K562 (cell line): ENCODE data around the gene SHB. TPM values are rescaled to one million over a fixed set of nuclear protein-coding genes. Genes with fewer than 3 reads are reported as not detected.
A peak's percentile ranks its signal among the peaks of the same experiment; 100 is the strongest.

Experiments used
- ATAC-seq: fragments of 200-7000 bp; cut with Tn5 transposase; 3 replicates; pipeline ENCODE4 v1.9.1; 2020; ENCODE audit warnings: moderate library complexity
- BruUV-seq: library from RNA; stranded (reverse); fragments of 400-500 nt; replicated peaks from 2 replicates; lab custom pipeline; 2021; lab: Mats Ljungman, UMichigan
- CTCF ChIA-PET: fragments of 300-600 bp; formaldehyde crosslinking; extraction: SDS; loops from one replicate; lab custom pipeline; 2021; ENCODE audit warnings: low intra/inter-chr PET ratio; lab: Yijun Ruan, JAX
- POLR2A ChIA-PET: fragments of 300-600, 350-650 bp; sonication (Branson Sonifier 250); formaldehyde crosslinking; extraction: SDS; loops from one replicate; lab custom pipeline; 2021; ENCODE audit warnings: antibody characterized with exemption, inconsistent platforms; lab: Yijun Ruan, JAX
- DNase-seq, 4 experiments: peaks; one replicate each; pipeline versions ENCODE4 v3.0.0 to v3.0.0-alpha.2; 2011 to 2018; ENCODE audit warnings: low spot score in 3 of 4, mixed read lengths in 3 of 4; ENCODE audit errors: extremely low read depth in 1 of 4
- FAIRE-seq: peaks from 2 replicates; lab custom pipeline; 2011; peaks lifted over from hg19 to GRCh38; lab: Jason Lieb, UNC
- H2AFZ ChIP-seq: 2 replicates; pipeline ENCODE4 v1.6.0; 2011; ENCODE audit warnings: low read depth, low read length, control low read depth, inconsistent platforms
- H3K27ac ChIP-seq: fragments of 200-600 bp; 3 replicates; pipeline ENCODE4 v1.8.0; 2011; ENCODE audit warnings: low read depth, mild to moderate bottlenecking, control low read depth, inconsistent platforms, low read length, moderate library complexity, mixed read lengths; ENCODE audit errors: extremely low read depth
- H3K27me3 ChIP-seq, 2 experiments: fragments of 300-600 bp in 1 of 2; 2 replicates in 1 of 2; 3 replicates in 1 of 2; pipeline versions ENCODE4 v1.6.0 to v1.8.0; 2011; ENCODE audit warnings: inconsistent platforms in 2 of 2, low read length in 2 of 2, mild to moderate bottlenecking in 1 of 2, mixed read lengths in 1 of 2, moderate library complexity in 1 of 2; ENCODE audit not compliant: control insufficient read depth in 2 of 2, insufficient read depth in 2 of 2
- H3K36me3 ChIP-seq: fragments of 300-600 bp; 3 replicates; pipeline ENCODE4 v1.8.0; 2011; ENCODE audit warnings: mild to moderate bottlenecking, low read length, inconsistent platforms; ENCODE audit not compliant: control insufficient read depth, insufficient read depth
- H3K4me1 ChIP-seq, 2 experiments: fragments of 200-600 bp in 1 of 2; replicated peaks in 1 of 2; 2 replicates in 1 of 2; 3 replicates in 1 of 2; pipeline versions ENCODE4 v1.5.1 to v1.8.0; 2011; ENCODE audit warnings: inconsistent platforms in 2 of 2, low read length in 2 of 2, mild to moderate bottlenecking in 1 of 2, mixed read lengths in 1 of 2, moderate library complexity in 1 of 2; ENCODE audit not compliant: control insufficient read depth in 2 of 2, insufficient read depth in 2 of 2
- H3K4me2 ChIP-seq: 2 replicates; pipeline ENCODE4 v1.6.1; 2011; ENCODE audit warnings: low read length, control low read depth, inconsistent platforms, mixed read lengths; ENCODE audit not compliant: insufficient read depth
- H3K4me3 ChIP-seq: fragments of 200-600 bp; sonication (generic), shearing (Covaris generic); 2 replicates; pipeline ENCODE4 v1.5.1; 2016; ENCODE audit warnings: control low read depth, inconsistent platforms
- H3K79me2 ChIP-seq: fragments of 200-600 bp; 3 replicates; pipeline ENCODE4 v1.8.0; 2011; ENCODE audit warnings: low read length, inconsistent platforms; ENCODE audit not compliant: control insufficient read depth, insufficient read depth
- H3K9ac ChIP-seq, 2 experiments: 2 replicates each; pipeline versions ENCODE4 v1.6.0 to v1.6.1; 2011; ENCODE audit warnings: low read depth in 2 of 2, low read length in 2 of 2, control low read depth in 1 of 2, inconsistent platforms in 1 of 2, mild to moderate bottlenecking in 1 of 2, mixed read lengths in 1 of 2; ENCODE audit not compliant: insufficient read depth in 1 of 2
- H3K9me1 ChIP-seq: one replicate; pipeline ENCODE4 v1.6.0; 2011; ENCODE audit warnings: inconsistent platforms, mild to moderate bottlenecking, low read length, moderate library complexity; ENCODE audit not compliant: control insufficient read depth, insufficient read depth
- H3K9me3 ChIP-seq: replicated peaks from 2 replicates; pipeline ENCODE4 v1.5.1; 2011; ENCODE audit warnings: low read depth, low read length, inconsistent platforms; ENCODE audit not compliant: control insufficient read depth, insufficient read depth
- H4K20me1 ChIP-seq: replicated peaks from 2 replicates; pipeline ENCODE4 v1.6.1; 2011; ENCODE audit warnings: low read length, inconsistent platforms, mixed read lengths; ENCODE audit not compliant: control insufficient read depth, insufficient read depth
- CREB1 ChIP-seq, 2 experiments: sonication (generic) in 1 of 2; formaldehyde crosslinking in 1 of 2; IDR thresholded peaks; 2 replicates each; pipeline versions ENCODE4 v1.6.1 to v1.8.0; 2012 to 2022; ENCODE audit warnings: inconsistent platforms in 1 of 2, mild to moderate bottlenecking in 1 of 2, missing genetic modification reagents in 1 of 2, moderate library complexity in 1 of 2
- GATAD2B ChIP-seq: fragments of 450-650 bp; IDR thresholded peaks from 2 replicates; pipeline ENCODE4 v1.6.1; 2017; ENCODE audit warnings: mild to moderate bottlenecking, borderline replicate concordance
- HMG20B ChIP-seq: fragments of 250-450 bp; sonication (Bioruptor Pico); IDR thresholded peaks from 2 replicates; pipeline ENCODE4 v1.5.0; 2021; ENCODE audit warnings: mild to moderate bottlenecking
- MEIS2 ChIP-seq: fragments of 450-650 bp; IDR thresholded peaks from 2 replicates; pipeline ENCODE4 v1.6.1; 2014; ENCODE audit warnings: mild to moderate bottlenecking; ENCODE audit not compliant: partially characterized antibody
- NR1H2 ChIP-seq: sonication (generic); formaldehyde crosslinking; IDR thresholded peaks from 2 replicates; pipeline ENCODE4 v1.4.0; 2020; ENCODE audit warnings: mild to moderate bottlenecking, missing genetic modification reagents
- PKNOX1 ChIP-seq: fragments of 450-650 bp; IDR thresholded peaks from 2 replicates; pipeline ENCODE4 v1.6.1; 2016
- THRAP3 ChIP-seq: fragments of 450-650 bp; IDR thresholded peaks from 2 replicates; pipeline ENCODE4 v1.6.1; 2016; ENCODE audit warnings: mild to moderate bottlenecking, inconsistent platforms, borderline replicate concordance
- WGBS: fragments of 100-300 bp; shearing (Covaris generic); methylation state at CpG from one replicate; pipeline ENCODE4 v1.1.6; 2016; ENCODE audit warnings: low coverage, mixed read lengths; ENCODE audit not compliant: insufficient coverage; ENCODE audit errors: missing lambda C conversion rate; 5-methylcytosine and 5-hydroxymethylcytosine counted together
- in situ Hi-C: fragments of 300-500 bp; cut with MboI; formaldehyde crosslinking; loops from 4 replicates; pipeline ENCODE4 v1.15.0; 2018; ENCODE audit warnings: inconsistent platforms, mixed read lengths
- intact Hi-C: fragments of 100-400 bp; cut with micrococcal nuclease; formaldehyde crosslinking; loops from 2 replicates; pipeline ENCODE4 v1.14.2; 2022
- polyA plus RNA-seq, 8 experiments: library from polyadenylated mRNA; depleted of rRNA in 4 of 8; stranded (reverse) in 5 of 8; unstranded in 3 of 8; fragments of >200 nt; fragmentation: Nextera tagmentation in 2 of 8; fragmentation: Illumina TruSeq in 1 of 8; extraction: Ambion mirVana in 2 of 8; extraction: Trizol in 1 of 8; gene quantifications; 2 replicates each; pipeline versions ENCODE4 v1.2.1 to v1.2.3, GENCODE V29; 2011 to 2014; ENCODE audit warnings: inconsistent platforms in 1 of 8, missing spikeins in 1 of 8
- total RNA-seq, 7 experiments: library from RNA; depleted of rRNA in 6 of 7; stranded (reverse); fragments of >200 nt in 6 of 7; fragmentation: Illumina TruSeq in 2 of 7; extraction: Trizol in 2 of 7; gene quantifications; 2 replicates each; pipeline versions ENCODE4 v1.2.1 to v1.2.3, GENCODE V29; 2011 to 2021; ENCODE audit warnings: low replicate concordance in 1 of 7
- TF ChIP-seq, protein P1 (sequence below), 2 experiments: IDR thresholded peaks in 1 of 2; conservative IDR thresholded peaks in 1 of 2; 2 replicates each; pipeline ENCODE4 v1.6.1; 2016; ENCODE audit warnings: low read depth in 2 of 2, mild to moderate bottlenecking in 1 of 2, missing compliant biosample characterization in 1 of 2, missing genetic modification characterization in 1 of 2, moderate library complexity in 1 of 2

SHB gene
- total and polyA plus RNA-seq, 9 of the 15 experiments (the other 6 are each of a cell fraction or from before 2014, with no cell fraction given) = 0.78 to 16.0 (median 5.3) TPM

DNA sequence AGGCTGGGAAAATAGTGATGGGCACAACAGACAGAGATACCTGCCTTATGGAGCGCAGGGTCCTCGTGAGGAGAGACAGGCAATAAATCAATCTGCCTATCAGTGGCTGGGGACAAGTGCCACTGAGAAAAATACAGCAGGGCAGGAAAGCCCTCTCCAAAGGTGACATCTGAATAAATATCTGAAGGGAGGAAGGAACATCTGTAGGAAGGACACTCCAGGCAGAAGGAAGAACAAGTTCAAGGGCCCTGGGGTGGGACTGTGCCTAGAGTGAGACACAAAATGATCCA is 111.4 kb downstream of the SHB start:
- Histone ChIP-seq H4K20me1 (peaks cover 14% of the 10 kb centered on the region), H3K9ac (no peak overlapping the region; a peak in 1 of 4 replicates), H3K9me3 (no peaks in the 10 kb centered on the region), H3K9me1 (peaks cover 18% of the 10 kb centered on the region), H3K36me3 (peaks cover 27% of the 10 kb centered on the region; the same call in 2 of the 3 replicates), H3K4me3 (no peak overlapping the region), H3K4me1 (peaks cover 36 to 41% of the 10 kb centered on the region in 2 experiments), H3K4me2 (peak overlapping the region; percentile 42), H3K79me2 (no peaks in the 10 kb centered on the region), H2AFZ (no peak overlapping the region), H3K27ac (no peak overlapping the region), H3K27me3 (no peaks in the 10 kb centered on the region)
- BruUV-seq = no TSS peak
- no peak for FAIRE-seq
- POLR2A ChIA-PET = interaction anchor here (0.7 to 1.4 kb wide), 2 partner anchors 9 to 16 kb away, joined by 3 to 5 read pairs; no protein-coding TSS in a partner anchor
- 33% methylated on average over 2 of the region's 2 CpGs for WGBS
- no peak for TF ChIP-seq GATAD2B
- no peak for TF ChIP-seq THRAP3
- TF ChIP-seq CREB1 (IDR thresholded peaks at IDR 0.05) = no peak
- TF ChIP-seq CREB1 (CRISPR knock-in tag; IDR thresholded peaks at IDR 0.05) = no peak
- peak; percentile 93 for TF ChIP-seq MEIS2
- TF ChIP-seq NR1H2 (CRISPR knock-in tag) = no peak
- TF ChIP-seq, protein P1, sequence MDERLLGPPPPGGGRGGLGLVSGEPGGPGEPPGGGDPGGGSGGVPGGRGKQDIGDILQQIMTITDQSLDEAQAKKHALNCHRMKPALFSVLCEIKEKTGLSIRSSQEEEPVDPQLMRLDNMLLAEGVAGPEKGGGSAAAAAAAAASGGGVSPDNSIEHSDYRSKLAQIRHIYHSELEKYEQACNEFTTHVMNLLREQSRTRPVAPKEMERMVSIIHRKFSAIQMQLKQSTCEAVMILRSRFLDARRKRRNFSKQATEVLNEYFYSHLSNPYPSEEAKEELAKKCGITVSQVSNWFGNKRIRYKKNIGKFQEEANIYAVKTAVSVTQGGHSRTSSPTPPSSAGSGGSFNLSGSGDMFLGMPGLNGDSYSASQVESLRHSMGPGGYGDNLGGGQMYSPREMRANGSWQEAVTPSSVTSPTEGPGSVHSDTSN (CRISPR knock-in tag; IDR thresholded peaks at IDR 0.05; ENCODE audit: low read depth) = no peak
- TF ChIP-seq, protein P1 (tag; conservative IDR thresholded peaks at IDR 0.05; ENCODE audit: low read depth) = peak; percentile 89
- no peak for TF ChIP-seq HMG20B (CRISPR knock-in tag)
- TF ChIP-seq PKNOX1 = peak; percentile 90
- no peak for ATAC-seq
- CTCF ChIA-PET = no interaction called here
- intact Hi-C loops = no loop called here
- in situ Hi-C loops = no loop called here
- DNase-seq = no peak
